ENCODE measurements around the gene LTBP2.

- TF ChIP-seq CTCF (IDR thresholded peaks at IDR 0.05; ENCODE audit: poor library complexity, severe bottlenecking) (no peak), POLR2AphosphoS5 (IDR thresholded peaks at IDR 0.05) (no peak)
Observed at GRCh38 chr14:74635847-74636246, 23.8 kb upstream of the LTBP2 start.

Measured in neural cell (in vitro differentiated cells).